Stimulated activated naive CD8-positive, alpha-beta T cell treated with anti-CD3 and anti-CD28 coated beads, Interleukin-15, Interleukin-2, amounts not matched to agents 100 U/mL and 50 U/mL, for 24 hours (primary cell): Measurements from ENCODE around the gene TRAF5.
A peak's percentile ranks its signal among the peaks of the same experiment; 100 is the strongest.
"Not testable (repeated sequence)": the region's sequence is repeated elsewhere in the genome, so short reads cannot be mapped to it uniquely, and the experiment has no call there.

Experiments
- ATAC-seq: fragments of 150-1000 bp; cut with Tn5 transposase; one replicate; pipeline ENCODE4 v1.10.0; 2021
- DNase-seq: peaks from one replicate; pipeline ENCODE4 v3.0.0; 2021

TRAF5 gene

DNA sequence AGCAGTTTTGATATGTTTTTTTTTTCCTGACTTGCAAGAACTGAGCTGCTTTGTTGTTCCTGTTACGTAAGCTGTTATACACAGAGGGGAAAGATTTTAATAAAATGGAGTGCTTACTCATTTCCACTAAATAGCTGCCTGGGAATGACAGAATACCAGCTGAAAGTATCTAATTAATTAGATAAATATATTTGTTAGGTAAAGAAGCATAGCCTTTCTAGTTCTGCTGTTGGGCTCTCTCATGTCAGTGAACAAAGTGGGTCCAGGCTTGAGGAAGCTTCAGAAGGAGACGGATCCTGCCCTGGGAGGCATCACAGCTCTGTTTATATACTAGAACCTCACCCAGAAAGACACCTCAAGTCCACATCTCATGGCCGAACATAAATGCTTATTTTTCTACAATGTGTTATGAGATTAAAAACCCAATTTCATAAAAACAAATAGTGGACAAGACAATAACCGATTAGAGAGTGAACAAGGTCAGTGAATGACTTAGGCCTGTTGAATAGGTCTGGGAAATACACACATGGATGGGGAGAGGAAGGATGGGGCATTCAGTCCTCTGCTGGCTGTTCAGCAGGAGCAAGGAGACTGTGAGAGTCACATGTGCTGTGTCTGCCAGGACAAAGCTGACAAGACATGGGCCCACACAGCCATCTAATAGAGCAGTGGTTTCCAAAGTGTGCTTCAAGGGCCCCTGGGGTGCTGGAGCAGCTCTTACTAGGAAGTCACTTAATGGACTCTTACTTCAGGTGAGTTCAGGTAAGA lies 20.6 kb downstream of the TRAF5 start:
- DNase-seq (no peak), ATAC-seq (no peak)

DNA sequence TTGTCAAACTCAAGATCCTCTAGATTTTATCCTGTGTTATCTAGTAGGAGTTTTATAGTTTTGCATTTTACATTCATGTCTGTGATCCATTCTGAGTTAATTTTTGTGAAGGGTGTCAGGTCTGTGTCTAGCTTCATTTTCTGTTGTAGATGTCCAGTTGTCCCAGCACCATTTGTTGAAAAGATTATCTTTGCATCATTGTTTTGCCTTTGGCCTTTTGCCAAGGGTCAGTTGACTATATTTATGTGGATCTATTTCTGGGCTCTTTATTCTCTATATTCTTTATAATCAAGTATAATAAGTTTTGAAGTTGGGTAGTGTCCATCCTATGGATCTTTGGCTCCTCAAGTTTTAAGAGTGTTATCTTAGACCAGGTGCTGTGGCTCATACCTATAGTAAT lies 21.9 kb downstream of the TRAF5 start:
- ATAC-seq (no peak), DNase-seq (no peak)

DNA sequence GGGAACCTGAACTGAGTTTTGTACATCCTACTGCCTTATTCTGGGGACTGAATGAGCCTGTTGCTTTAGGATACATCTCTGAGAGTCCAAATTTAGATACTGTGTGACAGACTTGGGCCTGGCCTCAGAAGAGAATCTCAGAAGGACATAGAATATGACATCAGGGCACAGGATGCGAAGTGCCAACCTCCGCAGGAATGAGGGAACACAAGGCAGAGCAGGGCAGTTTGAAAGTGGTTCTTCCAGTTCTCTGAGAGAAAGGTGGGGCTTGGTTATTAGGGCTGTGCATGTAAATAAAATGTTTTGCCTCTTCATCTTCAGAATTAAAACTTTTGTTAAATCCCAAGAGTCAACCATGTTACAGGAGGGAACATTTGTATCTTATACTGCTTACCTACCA lies 23.1 kb downstream of the TRAF5 start:
- no peak for DNase-seq
- ATAC-seq = no peak

DNA sequence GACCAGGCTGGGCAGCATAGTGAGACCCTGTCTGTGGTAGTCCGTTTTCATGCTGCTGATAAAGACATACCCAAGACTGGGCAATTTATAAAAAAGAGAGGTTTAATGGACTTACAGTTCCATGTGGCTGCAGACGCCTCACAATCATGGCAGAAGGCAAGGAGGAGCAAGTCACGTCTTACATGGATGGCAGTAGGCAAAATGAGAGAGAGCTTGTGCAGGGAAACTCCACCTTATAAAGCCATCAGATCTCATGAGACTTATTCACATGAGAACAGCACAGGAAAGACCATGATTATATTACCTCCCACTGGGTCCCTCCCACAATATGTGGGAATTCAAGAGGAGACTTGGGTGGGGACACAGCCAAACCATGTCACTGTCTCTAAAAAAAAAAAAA lies 25.4 kb downstream of the TRAF5 start:
- ATAC-seq, DNase-seq: not testable (repeated sequence)

DNA sequence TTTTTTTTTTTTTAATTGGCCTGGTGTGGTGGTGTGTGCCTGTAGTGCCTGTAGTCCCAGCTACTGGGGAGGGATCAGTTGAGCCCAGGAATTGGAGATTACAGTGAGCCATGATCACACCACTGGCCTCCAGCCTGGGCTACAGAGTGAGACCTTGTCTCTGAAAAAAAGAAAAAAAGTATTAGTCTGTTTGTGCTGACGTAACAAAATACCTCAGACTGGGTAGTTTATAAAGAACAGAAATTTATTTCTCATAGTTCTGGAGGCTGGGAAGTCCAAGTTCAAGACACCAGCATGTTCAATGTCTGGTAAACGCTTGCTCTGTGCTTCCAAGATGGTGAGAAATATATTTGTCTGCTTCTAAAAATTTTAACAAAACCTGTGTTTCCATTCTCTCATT lies 25.8 kb downstream of the TRAF5 start:
- ATAC-seq (no peak), DNase-seq (no peak)

DNA sequence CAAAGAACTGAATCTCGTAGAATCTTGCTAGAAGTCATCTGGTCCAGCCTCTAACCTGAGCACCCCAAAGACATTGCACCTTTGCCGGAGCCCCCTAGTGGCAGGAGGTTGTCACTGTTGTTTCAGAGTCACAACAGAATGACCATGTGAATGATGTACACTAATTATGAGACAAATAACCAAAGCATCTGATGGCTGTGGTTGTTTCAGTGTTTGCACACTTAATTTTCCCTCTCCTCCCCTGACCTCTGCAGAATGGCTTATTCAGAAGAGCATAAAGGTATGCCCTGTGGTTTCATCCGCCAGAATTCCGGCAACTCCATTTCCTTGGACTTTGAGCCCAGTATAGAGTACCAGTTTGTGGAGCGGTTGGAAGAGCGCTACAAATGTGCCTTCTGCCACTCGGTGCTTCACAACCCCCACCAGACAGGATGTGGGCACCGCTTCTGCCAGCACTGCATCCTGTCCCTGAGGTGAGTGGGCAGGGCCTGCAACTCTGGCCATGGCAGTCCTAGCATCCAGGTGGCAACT lies 26.4 kb downstream of the TRAF5 start:
- ATAC-seq = peak; percentile 51
- peak; percentile 66 for DNase-seq

GRCh38 chr1:211353562-211354212 lies 27.1 kb downstream of the TRAF5 start:
- no peak for DNase-seq
- no peak for ATAC-seq

DNA sequence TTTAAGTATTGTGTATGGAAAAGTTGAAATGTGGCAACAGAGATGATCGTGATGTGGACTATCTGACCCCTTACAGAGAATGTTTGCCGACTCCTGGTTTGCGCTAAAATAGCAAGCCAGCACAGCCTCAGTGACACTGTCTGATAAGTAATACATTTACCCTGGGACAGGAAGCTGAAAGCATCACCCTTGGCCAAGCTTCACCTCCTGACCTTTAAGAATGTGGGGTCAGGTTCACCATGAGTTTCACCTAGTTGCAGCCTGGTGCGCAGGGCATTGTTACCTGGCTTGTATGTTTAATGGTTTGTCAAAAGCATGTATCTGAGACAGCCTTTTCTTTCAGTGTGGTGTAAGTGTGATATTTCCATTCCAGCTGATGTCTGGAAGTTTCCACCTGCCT lies 29.2 kb downstream of the TRAF5 start:
- ATAC-seq = peak; percentile 75
- no peak for DNase-seq

DNA sequence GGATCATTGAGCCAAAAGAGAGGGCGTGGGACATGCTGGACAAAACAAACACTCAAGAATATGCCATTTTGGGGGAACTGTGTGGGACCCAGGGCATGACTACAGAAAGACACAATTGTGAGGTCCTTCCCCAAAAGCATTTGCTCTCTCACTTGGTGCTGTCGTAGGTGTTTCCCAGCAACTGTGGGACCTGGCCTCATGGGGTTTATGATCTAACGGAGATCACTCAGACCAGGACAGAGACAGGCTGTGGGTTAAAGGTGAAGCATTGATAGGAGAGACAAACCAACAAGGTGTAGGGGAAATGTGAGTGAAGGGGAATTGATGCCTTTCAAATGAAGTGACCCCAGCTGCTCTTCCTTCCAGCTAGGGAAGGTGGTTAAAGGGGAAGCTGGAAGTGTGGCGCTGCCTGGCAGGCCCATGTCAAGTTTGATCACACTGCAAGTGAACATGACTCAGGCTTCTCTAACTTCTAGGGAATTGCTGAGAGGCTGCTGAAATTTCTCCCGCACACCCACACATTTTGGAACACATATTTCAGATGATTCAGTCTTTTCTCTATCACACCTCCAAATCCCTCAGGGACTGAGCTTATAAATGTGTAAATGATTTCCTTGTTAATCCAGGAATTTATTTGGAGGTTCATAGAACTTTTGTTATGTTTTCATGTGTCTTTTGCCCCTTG lies 30.2 kb downstream of the TRAF5 start:
- no peak for ATAC-seq
- no peak for DNase-seq

DNA sequence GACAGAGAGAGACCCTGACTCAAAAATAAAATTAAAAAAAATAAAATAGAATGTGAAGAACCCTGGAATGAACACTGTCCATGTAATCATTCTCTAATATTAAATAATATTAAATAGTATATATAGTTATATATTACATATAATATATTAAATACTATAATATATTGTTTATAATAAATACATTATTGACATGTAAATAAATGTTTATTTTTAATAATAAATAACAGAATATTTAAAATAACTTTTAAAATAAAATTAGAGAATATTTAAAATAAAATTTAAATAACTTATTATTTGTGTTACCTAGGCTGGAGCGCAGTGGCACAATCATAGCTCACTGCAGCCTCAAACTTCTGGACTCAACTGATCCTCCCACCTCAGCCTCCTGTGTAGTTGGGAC lies 32.1 kb downstream of the TRAF5 start:
- no peak for DNase-seq
- ATAC-seq = no peak

DNA sequence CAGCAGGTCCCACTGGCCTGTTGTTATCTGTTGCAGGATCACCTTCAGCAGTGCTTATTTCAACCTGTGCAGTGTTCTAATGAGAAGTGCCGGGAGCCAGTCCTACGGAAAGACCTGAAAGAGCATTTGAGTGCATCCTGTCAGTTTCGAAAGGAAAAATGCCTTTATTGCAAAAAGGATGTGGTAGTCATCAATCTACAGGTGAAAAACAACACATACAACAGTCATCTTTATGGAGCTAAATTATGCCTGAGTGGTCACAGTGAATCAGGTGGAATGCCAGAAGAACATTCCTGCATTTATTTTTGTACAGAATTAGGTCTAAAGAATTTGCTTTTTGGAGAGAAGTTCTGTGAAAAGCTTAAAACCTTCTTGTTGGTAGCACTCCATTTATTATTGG lies 33.2 kb downstream of the TRAF5 start:
- no peak for DNase-seq
- ATAC-seq = no peak

- ATAC-seq = no peak
Observed at GRCh38 chr1:211361202-211361601, 34.6 kb downstream of the TRAF5 start.

DNA sequence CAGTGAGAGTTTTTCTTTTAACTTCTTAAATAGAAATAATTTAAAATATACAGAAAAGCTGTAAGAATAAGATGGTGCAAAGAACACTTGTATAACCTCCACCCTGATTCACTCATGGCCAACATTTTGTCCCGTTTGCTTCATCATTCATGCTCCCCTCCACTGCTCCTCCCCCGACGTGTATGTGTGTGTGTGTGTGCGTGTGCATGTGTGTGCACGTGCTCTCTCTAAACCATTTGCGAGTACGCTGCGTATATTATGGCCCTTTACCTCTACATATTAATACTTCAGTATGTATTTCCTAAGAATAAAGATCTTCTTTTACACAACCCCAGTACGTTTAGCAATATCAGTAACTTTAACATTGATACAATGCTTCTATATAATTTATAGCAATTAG lies 43.0 kb downstream of the TRAF5 start:
- ATAC-seq (no peak), DNase-seq (no peak)

More at GRCh38 chr1:211361202-211361601, 34.6 kb downstream of the TRAF5 start:
- no peak for DNase-seq

DNA sequence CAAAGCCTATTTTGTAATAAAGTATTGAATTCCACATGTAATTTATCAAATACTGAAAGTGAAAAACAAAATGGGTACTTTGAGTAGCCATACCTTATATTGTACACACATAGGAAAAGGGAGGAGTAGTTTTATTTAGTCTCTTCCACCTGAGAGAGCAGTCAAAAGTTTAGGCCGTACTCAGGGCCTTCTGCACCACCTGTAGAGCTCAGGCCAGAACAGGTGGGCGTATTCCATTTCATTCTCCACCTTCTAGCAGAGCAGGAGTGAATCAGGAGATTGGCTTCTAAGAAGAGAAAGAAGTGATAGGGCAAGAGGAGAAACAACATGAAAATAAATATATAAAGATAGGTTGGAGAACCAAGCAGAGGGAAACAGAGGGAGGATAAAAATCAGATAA lies 44.0 kb downstream of the TRAF5 start:
- DNase-seq (no peak), ATAC-seq (no peak)

DNA sequence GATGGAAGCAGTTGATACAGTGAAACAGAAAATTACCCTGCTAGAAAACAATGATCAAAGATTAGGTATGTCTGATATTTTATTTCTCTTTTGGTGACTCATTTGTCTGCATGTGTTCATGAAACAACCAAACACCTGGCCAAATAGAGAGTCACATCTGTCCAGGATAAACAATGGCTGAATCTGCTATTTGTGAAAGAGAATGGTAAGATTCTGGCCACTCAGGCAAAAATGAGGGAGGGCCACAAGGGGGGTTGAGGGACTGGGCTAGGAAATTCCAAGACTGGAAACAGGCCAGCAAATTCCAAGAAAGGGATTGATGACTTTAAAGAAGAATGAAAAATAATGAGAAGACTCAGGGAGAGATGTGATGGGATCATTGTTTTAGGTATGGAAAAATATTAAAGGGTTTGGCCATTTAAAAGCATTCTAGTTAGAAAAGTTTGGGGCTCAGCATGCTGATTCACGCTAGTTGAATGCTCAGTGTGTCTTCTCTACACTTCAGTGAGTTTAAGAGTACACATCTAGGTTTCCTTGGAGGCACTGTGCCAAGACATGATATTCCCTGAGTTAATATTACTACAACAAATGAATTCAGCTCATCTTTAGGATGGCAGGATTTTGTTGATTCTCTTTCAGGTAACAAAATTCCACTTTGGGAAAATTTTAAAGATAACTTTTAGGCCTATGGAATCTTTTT lies 44.9 kb downstream of the TRAF5 start:
- no peak for DNase-seq

DNA sequence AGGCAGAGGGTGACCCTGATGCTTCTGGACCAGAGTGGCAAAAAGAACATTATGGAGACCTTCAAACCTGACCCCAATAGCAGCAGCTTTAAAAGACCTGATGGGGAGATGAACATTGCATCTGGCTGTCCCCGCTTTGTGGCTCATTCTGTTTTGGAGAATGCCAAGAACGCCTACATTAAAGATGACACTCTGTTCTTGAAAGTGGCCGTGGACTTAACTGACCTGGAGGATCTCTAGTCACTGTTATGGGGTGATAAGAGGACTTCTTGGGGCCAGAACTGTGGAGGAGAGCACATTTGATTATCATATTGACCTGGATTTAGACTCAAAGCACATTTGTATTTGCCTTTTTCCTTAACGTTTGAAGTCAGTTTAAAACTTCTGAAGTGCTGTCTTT lies 45.8 kb downstream of the TRAF5 start:
- ATAC-seq (no peak), DNase-seq (no peak)

More for the DNA sequence above, 44.9 kb downstream of the TRAF5 start:
- no peak for ATAC-seq

DNA sequence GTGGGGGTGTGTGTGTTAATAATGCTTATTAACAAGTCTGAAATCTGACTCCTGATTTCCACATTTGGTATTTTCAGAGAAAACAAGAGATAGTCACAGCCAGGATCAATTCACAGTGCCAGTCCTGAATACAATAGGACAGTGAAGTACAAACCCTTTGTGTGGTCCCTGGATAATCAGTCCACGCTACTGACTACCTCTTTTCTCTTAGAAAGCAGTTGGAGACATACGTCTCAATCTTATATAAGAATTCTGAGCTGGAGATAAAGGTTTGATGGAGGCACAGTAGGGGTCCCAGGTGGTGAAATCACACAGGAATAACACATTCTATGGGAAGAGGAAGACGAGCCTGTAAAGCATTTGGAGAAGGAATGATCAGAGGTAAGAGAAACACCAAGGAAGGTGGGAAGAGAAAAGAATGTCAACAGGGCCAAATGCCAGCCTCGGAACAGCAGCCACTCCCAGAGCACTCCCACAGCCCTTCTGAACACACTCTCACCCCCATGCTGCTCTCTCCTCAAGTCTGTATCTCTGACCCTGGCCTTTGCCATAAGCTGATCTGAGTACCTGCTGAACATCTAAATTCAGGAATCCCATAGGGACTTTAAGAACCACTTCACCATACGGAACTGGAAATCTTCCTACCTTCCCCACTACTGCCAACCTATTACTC lies 48.6 kb downstream of the TRAF5 start:
- ATAC-seq = no peak
- no peak for DNase-seq

DNA sequence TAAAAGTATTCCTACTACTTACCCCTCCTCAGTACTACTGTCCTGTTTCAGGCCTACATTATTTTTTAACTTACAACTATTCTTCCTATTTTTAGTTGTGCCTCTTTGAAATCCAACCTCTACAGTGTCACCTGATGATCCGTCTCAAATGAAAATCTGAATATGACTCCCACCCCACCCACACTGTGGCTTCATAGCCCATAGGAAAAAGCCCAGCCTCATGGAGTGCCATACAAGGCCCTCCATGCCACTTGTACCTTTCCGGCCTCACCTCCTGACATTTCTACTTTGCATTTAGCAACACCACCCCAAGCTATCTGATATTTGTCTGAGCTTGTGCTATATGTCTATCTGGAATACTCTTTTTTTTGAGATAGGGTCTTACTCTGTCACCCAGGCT lies 49.3 kb downstream of the TRAF5 start:
- ATAC-seq (no peak), DNase-seq (no peak)

DNA sequence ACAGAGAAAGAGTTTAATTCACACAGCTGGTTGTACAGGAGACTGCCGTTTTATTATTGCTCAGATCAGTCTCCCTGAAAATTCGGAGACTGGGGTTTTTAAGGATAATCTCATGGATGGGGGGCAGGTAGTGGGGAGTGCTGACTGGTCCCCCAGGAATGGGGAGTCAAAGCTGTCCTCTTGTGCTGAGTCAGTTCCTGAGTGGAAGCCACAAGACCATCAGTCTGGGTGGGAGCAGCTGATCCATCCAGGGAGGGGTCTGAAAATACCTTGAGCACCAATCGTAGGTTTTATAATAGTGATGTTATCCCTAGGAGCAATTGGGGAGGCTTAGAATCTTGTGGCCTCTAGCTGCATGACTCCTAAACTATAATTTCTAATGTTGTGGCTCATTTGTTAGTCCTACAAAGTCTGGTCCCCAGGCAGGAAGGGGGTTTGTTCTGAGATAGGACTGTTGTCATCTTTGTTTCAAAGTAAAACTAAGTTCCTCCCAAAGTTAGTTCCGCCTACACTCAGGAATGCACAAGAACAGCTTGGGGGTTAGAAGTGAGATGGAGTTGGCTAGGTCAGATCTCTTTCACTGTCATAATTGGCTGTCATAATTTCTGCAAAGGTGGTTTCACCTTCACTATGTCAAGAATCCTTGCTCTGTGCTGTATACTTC lies 50.3 kb downstream of the TRAF5 start:
- no peak for DNase-seq
- no peak for ATAC-seq

GRCh38 chr1:211377539-211378450 lies 51.2 kb downstream of the TRAF5 start:
- ATAC-seq (no peak), DNase-seq (no peak)
